Measurements from ENCODE around the gene PRPF18.

Gene PRPF18

DNA sequence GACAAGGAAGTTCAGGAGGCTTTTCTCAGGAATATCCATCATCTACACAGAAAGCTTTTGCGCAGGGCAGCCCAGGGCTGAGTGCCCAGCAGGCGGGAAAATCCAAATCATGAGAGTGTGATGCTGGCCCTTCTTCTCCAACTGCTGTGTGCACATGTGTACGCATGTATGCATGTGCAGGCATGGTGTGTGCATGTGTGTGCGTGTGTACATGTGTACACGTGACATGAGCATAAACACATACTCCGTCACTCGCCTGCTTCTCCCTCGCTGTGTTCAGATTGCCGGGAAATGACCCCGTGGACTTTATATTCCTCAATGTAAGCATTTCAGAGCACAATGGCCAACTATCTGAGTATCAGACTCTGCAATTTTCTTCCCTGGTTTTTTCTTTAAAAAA lies 85.1 kb downstream of the PRPF18 start:
- DNase-seq, result no peak

GRCh38 chr10:13672548-13672947 lies 85.8 kb downstream of the PRPF18 start:
- no peak for DNase-seq

- DNase-seq, result peak in 1 of 2 experiments; percentile 12
Measured at GRCh38 chr10:13673156-13673555, 86.4 kb downstream of the PRPF18 start.

DNA sequence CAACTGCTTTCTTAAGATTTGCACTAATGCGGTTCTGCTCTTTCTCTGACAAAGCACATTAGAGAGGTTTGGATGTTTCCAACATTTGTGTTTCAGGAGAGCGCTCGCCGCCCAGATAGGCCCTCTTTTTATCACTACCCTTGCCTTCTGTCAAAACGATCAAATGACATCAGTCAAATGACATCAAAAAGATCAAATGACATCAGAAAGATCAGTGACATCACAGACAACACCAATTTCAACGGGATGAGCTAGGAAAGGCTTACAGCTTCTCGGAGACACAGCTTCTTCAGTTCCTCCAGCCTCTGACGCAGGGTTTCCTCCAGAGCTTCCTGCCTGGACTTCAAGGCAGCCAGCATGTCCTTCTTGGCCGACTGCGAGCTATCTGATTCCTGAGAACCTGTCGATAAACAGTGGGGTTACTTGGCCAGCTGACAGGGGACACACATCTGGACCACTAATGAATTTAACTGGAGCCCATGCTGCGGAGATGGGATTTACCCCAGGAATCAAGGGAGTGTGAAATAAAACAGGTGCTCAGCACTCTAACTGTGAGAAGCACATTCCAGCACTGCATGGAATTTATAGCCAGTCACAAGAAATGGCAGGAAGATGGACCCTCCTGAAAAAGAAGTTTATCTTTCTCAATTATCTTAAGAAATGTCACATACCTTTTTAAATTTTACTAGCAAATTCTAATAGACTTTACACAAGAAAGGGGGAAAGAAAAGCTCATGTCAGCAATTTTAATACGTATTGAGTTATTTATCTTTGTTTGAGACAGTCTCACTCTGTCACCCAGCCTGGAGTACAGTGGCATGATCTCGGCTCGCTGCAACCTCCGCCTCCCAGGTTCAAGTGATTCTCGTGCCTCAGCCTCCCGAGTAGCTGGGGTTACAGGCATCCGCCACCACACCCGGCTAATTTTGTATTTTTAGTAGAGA lies 88.2 kb downstream of the PRPF18 start:
- DNase-seq, result no peak

DNA sequence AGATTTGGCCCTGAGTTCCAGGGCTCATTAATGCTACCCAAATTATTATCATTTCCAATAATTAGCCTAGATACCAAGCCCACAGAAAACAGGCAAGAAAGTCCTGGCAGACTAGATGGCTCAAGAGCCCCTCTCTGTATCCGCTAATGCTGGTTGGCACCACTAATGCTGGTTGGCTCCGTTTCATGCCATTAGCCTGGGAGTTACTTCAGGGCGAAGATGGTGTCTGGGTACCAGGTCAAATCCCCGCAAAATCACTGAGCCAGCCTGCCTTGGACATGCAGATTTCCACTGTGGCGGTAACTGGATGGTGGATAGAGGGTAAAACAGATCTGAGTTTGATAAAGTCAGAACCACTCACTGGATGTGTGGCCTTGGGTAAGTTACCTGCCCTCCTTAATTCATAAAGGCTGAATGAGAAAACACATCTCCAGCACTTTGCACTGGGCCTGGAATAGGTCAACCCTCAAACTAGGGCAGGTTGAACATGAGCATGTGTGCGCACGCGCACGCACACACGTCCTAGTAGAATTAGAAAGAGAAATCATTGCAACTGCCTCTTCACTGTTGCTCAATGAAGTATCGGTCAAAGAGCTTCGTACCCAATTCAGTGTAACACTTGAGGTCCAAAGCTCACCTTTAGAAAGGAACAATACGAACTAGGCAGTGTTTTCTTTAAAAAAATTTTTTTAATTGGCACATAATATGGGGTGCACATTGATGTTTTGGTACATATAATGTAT lies 91.5 kb downstream of the PRPF18 start:
- DNase-seq, result no peak
